Measurements from ENCODE around the gene C1orf167. TPM values are rescaled to one million over a fixed set of nuclear protein-coding genes. Genes with fewer than 3 reads are reported as not detected.

C1orf167 gene
- total RNA-seq, 1 donor from 2014 or later = not detected

DNA sequence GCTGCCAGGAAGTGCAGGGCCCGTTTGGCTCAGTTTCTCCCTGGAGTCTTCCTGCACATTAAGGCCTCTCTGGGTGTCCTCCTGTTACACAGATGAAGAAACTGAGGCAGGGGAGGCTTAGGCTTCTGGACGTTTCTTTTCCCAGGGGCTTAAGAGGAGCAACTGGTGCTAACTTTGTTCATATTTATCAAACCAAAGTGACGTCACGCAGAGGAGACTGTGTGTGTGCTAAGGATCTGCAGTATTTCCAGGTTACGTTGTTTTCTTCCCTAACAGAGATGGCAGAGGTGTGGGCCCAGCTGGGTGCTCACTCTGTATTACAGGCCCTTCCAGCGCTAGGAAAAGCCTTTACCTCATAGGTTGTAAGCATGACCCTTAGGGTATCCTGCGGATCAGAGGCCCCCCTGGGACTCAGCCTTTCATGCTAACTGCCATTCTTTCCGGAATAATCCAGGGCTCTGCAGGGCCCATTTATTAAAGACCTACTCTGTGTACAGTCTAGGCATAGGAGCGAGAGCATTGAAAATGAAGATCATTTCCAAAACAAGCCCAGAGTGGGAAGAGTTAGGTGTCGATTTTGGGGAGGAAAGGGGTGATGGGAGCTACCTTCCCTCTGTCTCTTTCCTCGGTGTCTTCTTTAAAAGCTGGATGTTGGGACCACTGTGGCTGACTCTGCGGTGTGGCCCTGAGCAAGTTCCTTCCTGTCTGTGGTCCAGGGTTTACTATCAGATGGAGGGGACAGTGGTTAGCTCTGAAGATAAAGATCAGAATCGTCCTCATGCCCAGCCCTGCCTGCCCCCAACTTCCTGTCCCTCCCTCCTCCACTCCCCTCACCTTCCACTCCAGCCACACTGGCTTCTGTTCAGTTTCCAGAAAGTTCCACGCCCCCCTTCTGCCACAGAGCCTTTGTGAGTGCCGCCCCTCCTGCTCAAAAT, 21.5 kb upstream of the C1orf167 start:
- H3K27ac Mint-ChIP-seq = no peak overlapping the region

DNA sequence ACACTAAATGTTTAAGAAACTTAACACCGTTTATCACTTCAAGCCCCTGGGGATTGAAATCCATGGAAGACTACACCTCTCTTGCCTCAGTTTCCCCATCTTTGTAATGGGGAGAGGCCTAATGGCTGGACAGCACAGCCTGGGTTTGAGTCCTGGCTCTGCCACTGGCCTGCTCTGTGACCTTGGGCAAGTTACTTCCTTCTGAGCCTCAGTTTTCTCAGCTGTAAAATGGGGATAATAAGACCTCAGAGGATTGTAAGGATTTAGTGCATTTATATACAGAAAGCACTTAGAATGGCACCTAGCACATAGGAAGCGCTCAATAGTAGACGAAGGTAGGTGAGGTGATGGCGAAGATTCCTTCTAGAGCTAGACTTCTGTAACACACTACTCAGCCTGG, 20.5 kb upstream of the C1orf167 start:
- Histone ChIP-seq H3K36me3 (no peaks in the 10 kb centered on the region), H3K27ac (no peak overlapping the region), H3K4me3 (no peak overlapping the region), H3K9me3 (ENCODE audit: low read depth) (no peaks in the 10 kb centered on the region), H2AFZ (replicated peaks) (no peak overlapping the region), H3F3A (ENCODE audit: low read depth) (peaks cover 11% of the 10 kb centered on the region), H4K20me1 (ENCODE audit: low read depth) (no peaks in the 10 kb centered on the region), H3K4me2 (no peak overlapping the region), H3K9ac (no peak overlapping the region), H3K4me1 (peaks cover 15% of the 10 kb centered on the region), H3K79me2 (ENCODE audit: low read depth) (peaks cover 4% of the 10 kb centered on the region), H3K27me3 (no peaks in the 10 kb centered on the region)
- Mint-ChIP-seq H3K27me3 (ENCODE audit: insufficient read depth, low read depth) (no peaks in the 10 kb centered on the region), H3K4me3 (no peak overlapping the region), H3K27ac (no peak overlapping the region), H3K9me3 (no peaks in the 10 kb centered on the region), H3K4me1 (peaks cover 25% of the 10 kb centered on the region), H3K36me3 (peaks cover 1% of the 10 kb centered on the region)
- TF ChIP-seq, protein P1, sequence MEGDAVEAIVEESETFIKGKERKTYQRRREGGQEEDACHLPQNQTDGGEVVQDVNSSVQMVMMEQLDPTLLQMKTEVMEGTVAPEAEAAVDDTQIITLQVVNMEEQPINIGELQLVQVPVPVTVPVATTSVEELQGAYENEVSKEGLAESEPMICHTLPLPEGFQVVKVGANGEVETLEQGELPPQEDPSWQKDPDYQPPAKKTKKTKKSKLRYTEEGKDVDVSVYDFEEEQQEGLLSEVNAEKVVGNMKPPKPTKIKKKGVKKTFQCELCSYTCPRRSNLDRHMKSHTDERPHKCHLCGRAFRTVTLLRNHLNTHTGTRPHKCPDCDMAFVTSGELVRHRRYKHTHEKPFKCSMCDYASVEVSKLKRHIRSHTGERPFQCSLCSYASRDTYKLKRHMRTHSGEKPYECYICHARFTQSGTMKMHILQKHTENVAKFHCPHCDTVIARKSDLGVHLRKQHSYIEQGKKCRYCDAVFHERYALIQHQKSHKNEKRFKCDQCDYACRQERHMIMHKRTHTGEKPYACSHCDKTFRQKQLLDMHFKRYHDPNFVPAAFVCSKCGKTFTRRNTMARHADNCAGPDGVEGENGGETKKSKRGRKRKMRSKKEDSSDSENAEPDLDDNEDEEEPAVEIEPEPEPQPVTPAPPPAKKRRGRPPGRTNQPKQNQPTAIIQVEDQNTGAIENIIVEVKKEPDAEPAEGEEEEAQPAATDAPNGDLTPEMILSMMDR (IDR thresholded peaks at IDR 0.05) = no peak
- TF ChIP-seq EZH2 (IDR thresholded peaks at IDR 0.05) (no peak), EZH2phosphoT487 (IDR thresholded peaks at IDR 0.05) (no peak)
- DNase-seq (ENCODE audit: low spot score) = no peak

More for the DNA sequence above, 21.5 kb upstream of the C1orf167 start:
- peaks cover 28% of the 10 kb centered on the region for H3K4me1 Mint-ChIP-seq
- no peak for TF ChIP-seq EZH2 (IDR thresholded peaks at IDR 0.05)
- TF ChIP-seq, protein P1 (IDR thresholded peaks at IDR 0.05) = no peak
- TF ChIP-seq EZH2phosphoT487 (IDR thresholded peaks at IDR 0.05) = no peak
- no peaks in the 10 kb centered on the region for H3K27me3 ChIP-seq
- H3K4me1 ChIP-seq = peaks cover 15% of the 10 kb centered on the region
- H3K9me3 ChIP-seq (ENCODE audit: low read depth) = no peaks in the 10 kb centered on the region
- H3K4me2 ChIP-seq = no peak overlapping the region
- no peak overlapping the region for H3K27ac ChIP-seq
- peaks cover 4% of the 10 kb centered on the region for H3K79me2 ChIP-seq (ENCODE audit: low read depth)
- H3K36me3 Mint-ChIP-seq = no peaks in the 10 kb centered on the region
- H4K20me1 ChIP-seq (ENCODE audit: low read depth) = no peaks in the 10 kb centered on the region
- peaks cover 11% of the 10 kb centered on the region for H3F3A ChIP-seq (ENCODE audit: low read depth)
- no peak overlapping the region for H3K4me3 Mint-ChIP-seq
- H3K4me3 ChIP-seq = no peak overlapping the region
- H3K9ac ChIP-seq = peak overlapping the region; percentile 25
- DNase-seq (ENCODE audit: low spot score) = no peak
- H3K9me3 Mint-ChIP-seq = no peaks in the 10 kb centered on the region
- H3K36me3 ChIP-seq = no peaks in the 10 kb centered on the region
- H2AFZ ChIP-seq (replicated peaks) = no peak overlapping the region
- H3K27me3 Mint-ChIP-seq (ENCODE audit: insufficient read depth, low read depth) = no peaks in the 10 kb centered on the region

DNA sequence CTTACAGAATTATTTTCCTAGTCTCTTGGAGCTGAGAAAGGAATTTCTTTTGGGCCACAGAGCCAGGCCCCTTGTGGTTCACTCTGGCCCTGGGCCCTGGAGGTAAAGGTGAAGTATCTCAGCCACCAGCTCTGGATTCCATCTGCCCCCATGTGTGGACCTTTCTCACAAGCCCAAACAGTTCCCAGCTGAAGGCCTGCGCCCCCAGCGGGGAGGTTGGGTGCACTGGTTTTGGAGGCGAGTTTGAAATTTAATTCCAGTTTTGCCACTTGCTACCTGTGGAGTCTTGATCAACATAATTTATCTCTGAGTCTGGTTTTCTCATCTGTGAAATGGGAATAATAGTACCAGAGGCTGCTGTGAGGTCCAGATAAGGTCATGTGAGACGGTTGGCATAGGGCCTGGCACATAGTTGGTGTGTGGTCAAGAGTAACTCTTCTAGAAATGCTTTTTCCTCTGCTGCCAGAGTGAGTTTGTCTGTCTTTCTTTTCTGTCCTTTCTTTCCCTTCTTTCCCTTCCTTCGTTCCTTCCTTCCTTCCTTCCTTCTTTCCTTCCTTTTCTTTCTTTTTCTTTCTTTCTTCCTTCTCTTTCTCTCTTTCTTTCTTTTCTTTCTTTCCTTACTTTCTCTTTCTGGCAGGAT, 20.0 kb upstream of the C1orf167 start:
- no peaks in the 10 kb centered on the region for H3K36me3 ChIP-seq
- H3K27ac Mint-ChIP-seq = no peak overlapping the region
- TF ChIP-seq EZH2 (IDR thresholded peaks at IDR 0.05) = no peak
- TF ChIP-seq, protein P1 (IDR thresholded peaks at IDR 0.05) = no peak
- TF ChIP-seq EZH2phosphoT487 (IDR thresholded peaks at IDR 0.05) = no peak
- H3K36me3 Mint-ChIP-seq = peaks cover 7% of the 10 kb centered on the region
- DNase-seq (ENCODE audit: low spot score) = no peak
- H2AFZ ChIP-seq (replicated peaks) = no peak overlapping the region
- H4K20me1 ChIP-seq (ENCODE audit: low read depth) = no peaks in the 10 kb centered on the region
- H3K27me3 Mint-ChIP-seq (ENCODE audit: insufficient read depth, low read depth) = no peaks in the 10 kb centered on the region
- no peaks in the 10 kb centered on the region for H3K9me3 ChIP-seq (ENCODE audit: low read depth)
- peaks cover 11% of the 10 kb centered on the region for H3K4me1 ChIP-seq
- peaks cover 10% of the 10 kb centered on the region for H3F3A ChIP-seq (ENCODE audit: low read depth)
- H3K4me3 ChIP-seq = no peak overlapping the region
- no peaks in the 10 kb centered on the region for H3K27me3 ChIP-seq
- H3K4me1 Mint-ChIP-seq = peaks cover 22% of the 10 kb centered on the region
- no peak overlapping the region for H3K9ac ChIP-seq
- H3K79me2 ChIP-seq (ENCODE audit: low read depth) = peaks cover 3% of the 10 kb centered on the region
- no peak overlapping the region for H3K4me2 ChIP-seq
- H3K9me3 Mint-ChIP-seq = no peaks in the 10 kb centered on the region
- no peak overlapping the region for H3K27ac ChIP-seq
- H3K4me3 Mint-ChIP-seq = no peak overlapping the region
